GM12875 (cell line): ENCODE data around the gene CDH2.

Source experiments
- H3K4me3 ChIP-seq: one replicate; pipeline ENCODE4 v1.5.1; 2011; ENCODE audit warnings: low read depth, low read length, control low read depth
- TF ChIP-seq, protein P1 (sequence below): IDR thresholded peaks from 2 replicates; pipeline ENCODE4 v1.5.1; 2011; ENCODE audit warnings: low read depth, mild to moderate bottlenecking, control low read depth, inconsistent platforms, low read length, moderate library complexity, borderline replicate concordance; ENCODE audit not compliant: insufficient read depth

Gene CDH2

DNA sequence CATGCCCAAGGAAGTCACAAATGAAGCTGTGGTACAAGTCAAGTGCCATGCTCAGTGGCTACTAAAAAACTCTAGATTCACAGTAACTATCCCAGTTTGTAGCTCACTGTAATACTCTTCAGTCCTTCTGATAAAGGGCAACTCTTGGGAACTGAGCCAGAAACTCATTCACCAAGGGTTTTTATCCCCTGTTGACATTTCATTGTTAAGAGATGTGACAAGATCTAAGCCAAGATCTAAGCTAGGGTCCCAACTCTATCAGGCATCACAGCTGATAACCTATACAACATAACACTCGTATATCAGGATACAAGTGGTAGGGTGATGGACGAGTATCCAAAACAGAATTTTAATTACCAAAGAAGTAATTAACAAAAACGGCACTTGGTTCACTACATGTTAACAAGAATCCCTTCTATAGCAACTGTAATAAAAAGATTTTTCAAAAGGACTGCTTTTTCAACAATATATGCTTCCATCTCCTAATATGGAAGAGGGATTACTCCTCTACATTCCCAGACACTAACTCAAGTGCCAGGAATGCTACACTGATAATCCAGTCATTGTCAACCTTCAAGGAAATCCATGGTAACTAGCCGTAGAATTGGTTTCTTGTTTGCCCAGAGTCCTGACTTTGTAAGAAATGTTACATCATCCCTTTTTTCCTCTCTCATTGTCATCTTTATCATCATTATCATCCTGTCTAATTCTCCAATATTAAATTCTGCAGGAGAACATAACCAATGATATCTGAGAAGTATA lies 111.7 kb downstream of the CDH2 start:
- H3K4me3 ChIP-seq: no peak overlapping the region
- TF ChIP-seq, protein P1, sequence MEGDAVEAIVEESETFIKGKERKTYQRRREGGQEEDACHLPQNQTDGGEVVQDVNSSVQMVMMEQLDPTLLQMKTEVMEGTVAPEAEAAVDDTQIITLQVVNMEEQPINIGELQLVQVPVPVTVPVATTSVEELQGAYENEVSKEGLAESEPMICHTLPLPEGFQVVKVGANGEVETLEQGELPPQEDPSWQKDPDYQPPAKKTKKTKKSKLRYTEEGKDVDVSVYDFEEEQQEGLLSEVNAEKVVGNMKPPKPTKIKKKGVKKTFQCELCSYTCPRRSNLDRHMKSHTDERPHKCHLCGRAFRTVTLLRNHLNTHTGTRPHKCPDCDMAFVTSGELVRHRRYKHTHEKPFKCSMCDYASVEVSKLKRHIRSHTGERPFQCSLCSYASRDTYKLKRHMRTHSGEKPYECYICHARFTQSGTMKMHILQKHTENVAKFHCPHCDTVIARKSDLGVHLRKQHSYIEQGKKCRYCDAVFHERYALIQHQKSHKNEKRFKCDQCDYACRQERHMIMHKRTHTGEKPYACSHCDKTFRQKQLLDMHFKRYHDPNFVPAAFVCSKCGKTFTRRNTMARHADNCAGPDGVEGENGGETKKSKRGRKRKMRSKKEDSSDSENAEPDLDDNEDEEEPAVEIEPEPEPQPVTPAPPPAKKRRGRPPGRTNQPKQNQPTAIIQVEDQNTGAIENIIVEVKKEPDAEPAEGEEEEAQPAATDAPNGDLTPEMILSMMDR: no peak

DNA sequence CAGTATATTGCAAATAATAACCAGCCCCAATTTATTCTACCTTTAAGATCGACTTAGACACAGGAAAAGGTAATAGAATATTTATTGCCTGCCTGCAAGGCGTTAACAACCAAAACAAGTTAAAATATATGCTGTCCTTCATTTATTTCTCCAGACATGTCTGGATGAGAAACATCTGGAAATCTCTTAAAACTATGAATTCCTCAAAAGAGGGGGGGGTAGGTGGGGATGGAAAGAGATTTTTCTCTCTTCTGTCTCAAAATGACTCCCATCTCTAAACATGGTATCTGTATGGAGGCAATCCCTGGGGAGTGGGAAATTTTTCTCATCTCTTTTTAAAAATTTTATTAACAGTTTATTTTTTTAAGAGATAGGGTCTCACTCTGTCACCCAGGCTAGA lies 113.0 kb downstream of the CDH2 start:
- TF ChIP-seq, protein P1: no peak
- H3K4me3 ChIP-seq: no peak overlapping the region

DNA sequence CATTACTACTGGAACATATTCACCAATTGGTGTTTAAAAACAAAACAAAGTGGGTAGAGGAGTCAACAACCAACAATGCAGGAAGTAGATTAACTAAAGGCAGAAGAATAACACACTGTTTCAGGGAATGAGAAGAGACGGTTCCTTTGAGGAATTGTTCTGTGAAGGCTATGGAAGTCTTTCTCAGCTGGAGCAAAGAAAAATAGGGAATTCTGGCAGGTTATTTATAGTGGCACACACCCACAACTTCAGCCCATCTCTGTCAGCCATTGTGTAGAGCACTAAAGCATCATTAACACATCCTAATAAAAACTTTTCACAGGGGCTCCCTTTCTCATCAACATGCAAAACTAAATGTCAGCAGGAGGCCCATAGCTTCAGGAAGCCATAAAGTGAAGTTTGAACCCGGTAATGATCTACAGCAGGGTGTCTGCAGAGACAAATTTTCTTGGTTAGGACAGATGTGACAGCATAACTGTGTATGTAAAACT lies 113.6 kb downstream of the CDH2 start:
- no peak overlapping the region for H3K4me3 ChIP-seq
- TF ChIP-seq, protein P1: no peak

DNA sequence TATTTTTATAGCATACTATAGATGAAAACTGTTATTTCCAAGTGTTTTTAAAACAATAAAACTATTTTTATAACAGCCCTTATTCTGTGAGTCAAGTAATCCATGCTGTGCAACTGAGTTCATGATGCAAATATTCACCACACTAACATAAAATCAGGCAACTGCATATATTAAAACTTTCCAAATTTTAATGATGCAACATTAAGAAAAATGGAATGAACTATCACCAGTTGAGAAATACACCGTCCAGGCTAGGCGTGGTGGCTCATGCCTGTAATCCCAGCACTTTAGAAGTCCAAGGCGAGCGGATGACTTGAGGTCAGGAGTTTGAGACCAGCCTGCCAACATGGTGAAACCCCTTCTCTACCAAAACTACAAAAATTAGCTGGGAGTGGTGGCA lies 114.5 kb downstream of the CDH2 start:
- no peak overlapping the region for H3K4me3 ChIP-seq
- TF ChIP-seq, protein P1: no peak

DNA sequence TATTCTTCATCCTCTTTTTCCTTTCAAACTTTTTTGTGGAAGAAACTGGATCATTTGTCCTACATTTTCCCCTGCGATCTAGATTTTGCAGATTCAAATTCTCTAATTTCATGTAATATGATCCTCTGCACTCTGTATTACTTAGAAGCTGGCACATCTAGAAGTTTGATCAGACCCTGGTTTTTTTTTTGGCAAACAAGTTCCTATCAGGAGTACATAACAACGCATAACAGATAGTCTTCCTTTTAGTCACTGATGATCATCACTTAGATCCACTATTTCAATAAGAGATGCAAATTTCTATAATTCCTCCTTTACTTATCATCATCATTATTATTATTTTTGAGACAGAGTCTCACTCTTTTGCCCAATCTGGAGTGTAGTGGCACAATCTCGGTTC lies 117.1 kb downstream of the CDH2 start:
- TF ChIP-seq, protein P1: no peak
- H3K4me3 ChIP-seq: no peak overlapping the region

DNA sequence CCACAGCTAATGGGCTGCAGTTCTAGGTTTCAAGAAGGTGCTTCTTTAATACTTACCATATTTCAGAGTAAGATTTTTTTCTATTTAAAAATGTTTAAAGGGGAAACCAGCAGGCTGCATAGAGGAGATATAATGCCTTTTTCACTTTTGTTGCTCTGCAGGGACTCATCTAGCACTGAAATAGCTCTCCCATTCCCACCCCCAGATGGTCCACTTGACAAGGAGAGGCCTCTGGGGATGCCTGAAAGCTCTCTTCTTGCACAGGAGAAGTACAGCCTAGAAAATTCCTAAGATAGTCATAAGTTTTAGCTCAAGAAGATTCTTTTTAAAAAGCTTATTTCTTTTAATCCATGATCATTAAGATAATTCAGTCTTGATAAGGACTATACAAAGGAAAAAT lies 126.4 kb downstream of the CDH2 start:
- TF ChIP-seq, protein P1: no peak
- H3K4me3 ChIP-seq: no peak overlapping the region

DNA sequence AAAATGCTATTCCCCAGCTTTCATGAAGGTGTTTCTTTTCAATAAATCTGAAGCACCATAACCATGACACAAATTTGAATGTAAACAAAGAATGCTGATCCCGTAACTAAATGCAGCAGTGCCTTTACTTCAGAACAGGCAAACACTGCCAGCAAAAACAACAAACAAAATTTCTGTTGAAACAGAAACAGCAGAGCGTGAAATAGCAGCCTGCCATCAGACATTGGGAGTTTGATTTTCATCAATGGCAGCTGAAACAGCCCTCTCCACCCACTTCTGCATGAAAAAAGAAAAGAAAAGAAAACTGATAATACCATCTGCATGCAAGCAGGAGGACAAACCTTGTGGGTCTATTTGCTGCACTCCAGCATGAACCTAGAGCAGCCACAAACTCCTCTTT lies 128.3 kb downstream of the CDH2 start:
- H3K4me3 ChIP-seq: no peak overlapping the region
- TF ChIP-seq, protein P1: no peak
